HEK293T (cell line): Measurements from ENCODE around the gene TRIM56.

Source experiments
- ARNT ChIP-seq: fragments of 450-650 bp; IDR thresholded peaks from 2 replicates; pipeline ENCODE4 v1.6.1; 2017; ENCODE audit warnings: mild to moderate bottlenecking
- ELF4 ChIP-seq: fragments of 450-650 bp; IDR thresholded peaks from 2 replicates; pipeline ENCODE4 v1.6.1; 2017; ENCODE audit warnings: antibody characterized with exemption
- FOXA1 ChIP-seq: fragments of 450-650 bp; IDR thresholded peaks from 2 replicates; pipeline ENCODE4 v1.6.1; 2016; ENCODE audit warnings: mild to moderate bottlenecking
- PKNOX1 ChIP-seq: fragments of 450-650 bp; IDR thresholded peaks from 2 replicates; pipeline ENCODE4 v1.6.1; 2016
- SP1 ChIP-seq: fragments of 450-650 bp; IDR thresholded peaks from 2 replicates; pipeline ENCODE4 v1.6.1; 2017

- TF ChIP-seq SP1 = no peak
- TF ChIP-seq PKNOX1 = no peak
- TF ChIP-seq ELF4 = no peak
- TF ChIP-seq ARNT = no peak
- no peak for TF ChIP-seq FOXA1
Observed at GRCh38 chr7:101109368-101109767, 24.1 kb downstream of the TRIM56 start.
